Measurements from ENCODE around the gene TCEA2. TPM values are rescaled to one million over a fixed set of nuclear protein-coding genes. Genes with fewer than 3 reads are reported as not detected.
A peak's percentile ranks its signal among the peaks of the same experiment; 100 is the strongest.

The TCEA2 gene
- total and polyA plus RNA-seq, 2 of the 13 experiments (the other 11 are each of a cell fraction or from before 2014, with no cell fraction given): 28.1 to 33.7 TPM

DNA sequence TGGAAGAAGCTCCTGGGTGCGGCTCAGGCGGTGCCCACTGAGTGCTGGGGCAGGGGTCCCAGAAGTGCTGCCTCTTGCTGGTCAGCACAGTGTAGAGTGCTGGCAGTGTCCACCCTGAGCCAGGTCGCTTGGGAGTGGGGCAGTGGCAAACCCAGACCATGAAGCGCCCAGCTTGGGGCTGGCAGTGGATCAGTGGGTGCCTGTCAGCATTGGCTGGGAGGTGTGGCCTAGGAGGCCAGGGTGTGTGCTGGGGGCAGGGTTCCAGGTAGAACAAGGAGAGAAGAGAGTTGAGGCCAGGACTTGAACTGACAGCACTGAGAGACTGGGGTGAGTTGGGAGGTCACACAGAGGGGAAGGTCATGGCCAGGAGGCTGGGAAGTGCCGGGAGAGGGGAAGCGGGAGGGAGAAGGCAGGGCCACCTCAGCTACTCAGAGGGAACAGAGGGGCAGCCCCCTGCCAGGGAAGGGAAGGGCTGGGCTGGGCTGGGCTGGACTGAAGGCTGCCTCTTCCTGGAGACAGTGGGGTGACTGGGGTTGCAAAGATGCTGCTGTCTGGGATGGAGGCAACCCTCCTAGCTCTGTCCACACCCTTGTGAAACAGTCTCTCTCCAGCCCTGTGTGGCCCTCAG, 4.1 kb downstream of the TCEA2 start (continued):
- TF ChIP-seq CEBPZ (IDR thresholded peaks at IDR 0.05; ENCODE audit: low read length): no peak
- TF ChIP-seq TAF1 (CRISPR knock-in tag; IDR thresholded peaks at IDR 0.05): no peak
- TF ChIP-seq ZNF543 (CRISPR knock-in tag; IDR thresholded peaks at IDR 0.05): no peak
- TF ChIP-seq HNRNPUL1 (IDR thresholded peaks at IDR 0.05; ENCODE audit: low read depth, low read length): no peak
- 0 out of 2 replicates have a peak, but pooled peaks have one; percentile 24 for TF ChIP-seq KLF13 (CRISPR knock-in tag; IDR thresholded peaks at IDR 0.05)
- no peak for TF ChIP-seq ISL2 (CRISPR knock-in tag; IDR thresholded peaks at IDR 0.05)
- TF ChIP-seq MED13 (CRISPR knock-in tag; IDR thresholded peaks at IDR 0.05): no peak
- TF ChIP-seq ZNF367 (CRISPR knock-in tag; IDR thresholded peaks at IDR 0.05; ENCODE audit: borderline replicate concordance): no peak
- TF ChIP-seq ZNF670 (CRISPR knock-in tag; IDR thresholded peaks at IDR 0.05; ENCODE audit: borderline replicate concordance): no peak
- TF ChIP-seq ZNF607 (CRISPR knock-in tag; IDR thresholded peaks at IDR 0.05; ENCODE audit: borderline replicate concordance): 0 out of 2 replicates have a peak, but pooled peaks have one; percentile 44
- TF ChIP-seq SOX13 (IDR thresholded peaks at IDR 0.05): no peak
- no peak for TF ChIP-seq SOX13 (CRISPR knock-in tag; conservative IDR thresholded peaks at IDR 0.05 in 1 of 2, IDR thresholded peaks at IDR 0.05 in 1 of 2)
- TF ChIP-seq NCOR1 (IDR thresholded peaks at IDR 0.05; ENCODE audit: borderline replicate concordance, low read length): no peak
- TF ChIP-seq ZNF232 (CRISPR knock-in tag; IDR thresholded peaks at IDR 0.05; ENCODE audit: borderline replicate concordance): no peak
- no peak for TF ChIP-seq ZSCAN12 (CRISPR knock-in tag; IDR thresholded peaks at IDR 0.05)
- TF ChIP-seq TOPORS (CRISPR knock-in tag; IDR thresholded peaks at IDR 0.05): no peak
- TF ChIP-seq RAD21 (CRISPR knock-in tag; IDR thresholded peaks at IDR 0.05): 0 out of 2 replicates have a peak, but pooled peaks have one; percentile 11
- TF ChIP-seq TIGD3 (CRISPR knock-in tag; IDR thresholded peaks at IDR 0.05; ENCODE audit: borderline replicate concordance): no peak
- TF ChIP-seq HDAC2 (CRISPR knock-in tag; IDR thresholded peaks at IDR 0.05): no peak
- TF ChIP-seq FOXA1 (IDR thresholded peaks at IDR 0.05): no peak
- no peak for TF ChIP-seq FOXA1 (CRISPR knock-in tag; IDR thresholded peaks at IDR 0.05)
- no peak for TF ChIP-seq NR1H2 (CRISPR knock-in tag; IDR thresholded peaks at IDR 0.05; ENCODE audit: borderline replicate concordance, low read depth)
- TF ChIP-seq ZEB1 (IDR thresholded peaks at IDR 0.05; ENCODE audit: insufficient replicate concordance, low read depth): no peak
- no peak for TF ChIP-seq THRA (CRISPR knock-in tag; IDR thresholded peaks at IDR 0.05; ENCODE audit: borderline replicate concordance)
- no peak for TF ChIP-seq ZNF337 (CRISPR knock-in tag; IDR thresholded peaks at IDR 0.05; ENCODE audit: borderline replicate concordance, low read depth)
- no peak for TF ChIP-seq CBX2 (IDR thresholded peaks at IDR 0.05; ENCODE audit: low read depth, low read length)
- no peak for TF ChIP-seq CBX2 (CRISPR knock-in tag; IDR thresholded peaks at IDR 0.05; ENCODE audit: low read depth)
